Measurements from ENCODE around the gene POLR2M. TPM values are rescaled to one million over a fixed set of nuclear protein-coding genes. Genes with fewer than 3 reads are reported as not detected.

The POLR2M gene
- polyA plus RNA-seq, 3 donors: 14.4 to 29.4 (median 26.3) TPM

DNA sequence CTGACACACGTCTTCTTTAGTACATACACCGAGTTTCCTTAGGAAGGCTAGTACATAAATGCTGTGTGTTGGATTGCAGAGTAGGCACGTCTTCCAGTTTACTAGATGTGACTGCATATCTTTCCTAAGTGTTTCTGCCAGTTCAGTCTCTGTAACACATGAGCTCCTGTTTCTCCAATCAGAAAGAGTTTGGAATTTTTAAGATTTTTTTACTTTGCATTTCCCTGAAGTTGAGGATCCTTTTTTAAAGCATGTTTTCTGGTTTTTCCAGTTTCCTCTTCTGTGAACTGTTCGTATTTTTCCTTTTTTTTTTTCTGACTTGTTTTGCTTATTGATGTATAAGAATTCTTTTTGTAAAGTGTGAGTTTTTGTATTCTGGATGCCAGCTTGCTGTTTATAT, 7.5 kb upstream of the POLR2M start:
- H3K79me2 ChIP-seq (ENCODE audit: insufficient read depth, low read length): no peaks in the 10 kb centered on the region
- no peak overlapping the region for H3K27ac Mint-ChIP-seq
- TF ChIP-seq, protein P1, sequence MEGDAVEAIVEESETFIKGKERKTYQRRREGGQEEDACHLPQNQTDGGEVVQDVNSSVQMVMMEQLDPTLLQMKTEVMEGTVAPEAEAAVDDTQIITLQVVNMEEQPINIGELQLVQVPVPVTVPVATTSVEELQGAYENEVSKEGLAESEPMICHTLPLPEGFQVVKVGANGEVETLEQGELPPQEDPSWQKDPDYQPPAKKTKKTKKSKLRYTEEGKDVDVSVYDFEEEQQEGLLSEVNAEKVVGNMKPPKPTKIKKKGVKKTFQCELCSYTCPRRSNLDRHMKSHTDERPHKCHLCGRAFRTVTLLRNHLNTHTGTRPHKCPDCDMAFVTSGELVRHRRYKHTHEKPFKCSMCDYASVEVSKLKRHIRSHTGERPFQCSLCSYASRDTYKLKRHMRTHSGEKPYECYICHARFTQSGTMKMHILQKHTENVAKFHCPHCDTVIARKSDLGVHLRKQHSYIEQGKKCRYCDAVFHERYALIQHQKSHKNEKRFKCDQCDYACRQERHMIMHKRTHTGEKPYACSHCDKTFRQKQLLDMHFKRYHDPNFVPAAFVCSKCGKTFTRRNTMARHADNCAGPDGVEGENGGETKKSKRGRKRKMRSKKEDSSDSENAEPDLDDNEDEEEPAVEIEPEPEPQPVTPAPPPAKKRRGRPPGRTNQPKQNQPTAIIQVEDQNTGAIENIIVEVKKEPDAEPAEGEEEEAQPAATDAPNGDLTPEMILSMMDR (IDR thresholded peaks at IDR 0.05): no peak
- intact Hi-C loops (cut with micrococcal nuclease): no loop called here
- no peaks in the 10 kb centered on the region for H3K36me3 Mint-ChIP-seq
- DNase-seq: no peak
- no peak overlapping the region for H3K9ac ChIP-seq (ENCODE audit: insufficient read depth, low read length, poor library complexity, severe bottlenecking)
- no peak overlapping the region for H3K4me3 ChIP-seq (replicated peaks in 1 of 3; ENCODE audit: low read depth in 2 of 3, low read length in 3 of 3)
- H3K4me2 ChIP-seq (replicated peaks; ENCODE audit: extremely low read depth, low read length, poor library complexity, severe bottlenecking): no peak overlapping the region
- H3K27me3 Mint-ChIP-seq (ENCODE audit: low read depth in 3 of 3): peaks cover 17 to 20% (median 18%) of the 10 kb centered on the region in 3 donors
- no peak overlapping the region for H3K27ac ChIP-seq (ENCODE audit: low read depth in 1 of 2, low read length in 2 of 2)
- H2AFZ ChIP-seq (ENCODE audit: insufficient read depth, low read depth, low read length, poor library complexity, severe bottlenecking): no peak overlapping the region
- H3K36me3 ChIP-seq (replicated peaks in 1 of 2; ENCODE audit: control insufficient read depth in 1 of 2, insufficient read depth in 2 of 2, low read length in 2 of 2): no peaks in the 10 kb centered on the region
- no peaks in the 10 kb centered on the region for H4K20me1 ChIP-seq (ENCODE audit: insufficient read depth, low read length)
- H3K9me3 ChIP-seq (replicated peaks in 1 of 2; ENCODE audit: control insufficient read depth in 1 of 2, insufficient read depth in 1 of 2, low read length in 2 of 2): no peaks in the 10 kb centered on the region
- peaks cover 4 to 38% of the 10 kb centered on the region in 2 donors for H3K27me3 ChIP-seq (ENCODE audit: control insufficient read depth in 2 of 2, insufficient read depth in 2 of 2, low read length in 2 of 2)
- no CpG with 5 or more reads among the region's 4 CpGs for WGBS (ENCODE audit: insufficient coverage)
- H3K9me3 Mint-ChIP-seq: peaks cover 0 to 3% (median 0%) of the 10 kb centered on the region in 7 donors
- H3K4me1 ChIP-seq (ENCODE audit: control insufficient read depth in 1 of 2, insufficient read depth in 2 of 2, low read length in 2 of 2): no peaks in the 10 kb centered on the region
- H3K4me1 Mint-ChIP-seq: no peaks in the 10 kb centered on the region
- peak overlapping the region in 1 of 2 donors; percentile 44 for H3K4me3 Mint-ChIP-seq

DNA sequence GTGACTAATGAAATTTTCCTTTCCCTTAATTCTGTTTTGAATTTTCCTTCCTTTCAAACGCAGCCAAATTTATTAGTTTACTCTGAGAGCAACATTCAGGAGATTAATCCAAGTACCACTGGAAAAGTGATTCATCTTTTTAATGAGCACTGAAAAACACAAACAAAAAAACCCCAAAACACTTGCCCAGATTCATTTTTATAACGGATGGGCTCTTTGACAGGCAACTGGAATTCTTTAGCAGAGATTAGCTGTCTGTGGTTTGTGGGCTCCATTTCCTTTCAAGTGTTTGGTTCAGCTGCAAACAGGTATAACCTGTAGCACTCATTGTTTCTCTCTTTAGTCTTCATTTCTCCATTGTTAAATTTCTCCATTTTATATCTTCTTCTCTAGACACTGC, 3.1 kb upstream of the POLR2M start:
- Histone ChIP-seq H3K4me2 (replicated peaks; ENCODE audit: extremely low read depth, low read length, poor library complexity, severe bottlenecking) (no peak overlapping the region), H3K27ac (ENCODE audit: low read depth in 1 of 2, low read length in 2 of 2) (no peak overlapping the region), H4K20me1 (ENCODE audit: insufficient read depth, low read length) (no peaks in the 10 kb centered on the region), H3K9ac (ENCODE audit: insufficient read depth, low read length, poor library complexity, severe bottlenecking) (no peak overlapping the region), H3K4me1 (ENCODE audit: control insufficient read depth in 1 of 2, insufficient read depth in 2 of 2, low read length in 2 of 2) (peaks cover 16 to 19% of the 10 kb centered on the region in 2 donors), H3K27me3 (ENCODE audit: control insufficient read depth in 2 of 2, insufficient read depth in 2 of 2, low read length in 2 of 2) (peaks cover 2 to 34% of the 10 kb centered on the region in 2 donors), H2AFZ (ENCODE audit: insufficient read depth, low read depth, low read length, poor library complexity, severe bottlenecking) (no peak overlapping the region), H3K36me3 (replicated peaks in 1 of 2; ENCODE audit: control insufficient read depth in 1 of 2, insufficient read depth in 2 of 2, low read length in 2 of 2) (no peaks in the 10 kb centered on the region), H3K4me3 (replicated peaks in 1 of 3; ENCODE audit: low read depth in 2 of 3, low read length in 3 of 3) (no peak overlapping the region), H3K9me3 (replicated peaks in 1 of 2; ENCODE audit: control insufficient read depth in 1 of 2, insufficient read depth in 1 of 2, low read length in 2 of 2) (no peaks in the 10 kb centered on the region), H3K79me2 (ENCODE audit: insufficient read depth, low read length) (peaks cover 25% of the 10 kb centered on the region)
- no peak for DNase-seq
- Mint-ChIP-seq H3K9me3 (peaks cover 0 to 3% (median 0%) of the 10 kb centered on the region in 7 donors), H3K4me1 (peaks cover 15% of the 10 kb centered on the region), H3K4me3 (no peak overlapping the region), H3K36me3 (no peaks in the 10 kb centered on the region), H3K27ac (no peak overlapping the region), H3K27me3 (ENCODE audit: low read depth in 3 of 3) (peaks cover 8 to 13% (median 13%) of the 10 kb centered on the region in 3 donors)
- TF ChIP-seq, protein P1 (IDR thresholded peaks at IDR 0.05): no peak
- WGBS (ENCODE audit: insufficient coverage): no CpG with 5 or more reads among the region's 2 CpGs
- intact Hi-C loops (cut with micrococcal nuclease): no loop called here

Measured in CD14-positive monocyte (primary cell).